NOMO-1 treated with dmso at 0.1 percent for 144 hours (cell line): ENCODE data around the gene DNASE2.
"Not testable (repeated sequence)": the region's sequence is repeated elsewhere in the genome, so short reads cannot be mapped to it uniquely, and the experiment has no call there.

Experiments used
- DNase-seq: peaks from one replicate; lab custom pipeline; 2025; ENCODE audit not compliant: unreplicated experiment; lab: John Stamatoyannopoulos, UW

DNASE2 gene, protein sequence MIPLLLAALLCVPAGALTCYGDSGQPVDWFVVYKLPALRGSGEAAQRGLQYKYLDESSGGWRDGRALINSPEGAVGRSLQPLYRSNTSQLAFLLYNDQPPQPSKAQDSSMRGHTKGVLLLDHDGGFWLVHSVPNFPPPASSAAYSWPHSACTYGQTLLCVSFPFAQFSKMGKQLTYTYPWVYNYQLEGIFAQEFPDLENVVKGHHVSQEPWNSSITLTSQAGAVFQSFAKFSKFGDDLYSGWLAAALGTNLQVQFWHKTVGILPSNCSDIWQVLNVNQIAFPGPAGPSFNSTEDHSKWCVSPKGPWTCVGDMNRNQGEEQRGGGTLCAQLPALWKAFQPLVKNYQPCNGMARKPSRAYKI

GRCh38 chr19:12881172-12881808, at the start of gene DNASE2:
Gene DNASE2 (minus strand): TSS chr19:12881449. CDS start chr19:12881375, 74 bp downstream.
- peak; percentile 93 for DNase-seq

DNA sequence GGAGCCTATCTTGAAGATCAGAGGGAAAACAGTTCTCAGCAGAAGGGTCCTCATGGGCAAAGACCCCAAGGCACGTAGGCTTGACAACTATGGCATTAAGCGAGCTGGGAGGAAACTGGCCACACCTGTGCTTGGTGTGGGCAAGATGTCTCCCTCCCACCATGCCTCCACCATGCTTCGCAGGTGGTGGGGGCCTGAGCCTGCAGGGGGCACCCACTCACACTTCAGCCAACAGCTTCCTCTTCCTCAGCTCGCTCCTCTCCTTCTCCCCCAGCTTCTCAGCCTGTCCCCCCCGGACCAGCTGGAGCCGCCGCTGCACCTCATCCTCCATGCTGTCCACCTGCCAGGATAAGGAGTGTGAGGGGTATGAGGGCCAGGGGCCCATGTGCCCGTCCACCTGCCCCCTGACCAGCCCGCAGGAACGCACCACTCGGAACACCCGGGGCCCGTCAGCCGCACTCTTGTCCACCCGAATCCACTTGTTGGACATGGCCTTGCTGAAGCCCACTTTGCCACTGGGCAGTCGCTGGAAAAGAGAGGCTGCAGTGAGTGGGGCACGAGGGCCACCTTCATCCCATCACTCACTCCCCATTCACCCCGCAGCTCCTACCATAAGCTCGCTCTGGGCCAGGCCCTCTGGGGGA, 48.9 kb upstream of the DNASE2 start:
- no peak for DNase-seq

DNA sequence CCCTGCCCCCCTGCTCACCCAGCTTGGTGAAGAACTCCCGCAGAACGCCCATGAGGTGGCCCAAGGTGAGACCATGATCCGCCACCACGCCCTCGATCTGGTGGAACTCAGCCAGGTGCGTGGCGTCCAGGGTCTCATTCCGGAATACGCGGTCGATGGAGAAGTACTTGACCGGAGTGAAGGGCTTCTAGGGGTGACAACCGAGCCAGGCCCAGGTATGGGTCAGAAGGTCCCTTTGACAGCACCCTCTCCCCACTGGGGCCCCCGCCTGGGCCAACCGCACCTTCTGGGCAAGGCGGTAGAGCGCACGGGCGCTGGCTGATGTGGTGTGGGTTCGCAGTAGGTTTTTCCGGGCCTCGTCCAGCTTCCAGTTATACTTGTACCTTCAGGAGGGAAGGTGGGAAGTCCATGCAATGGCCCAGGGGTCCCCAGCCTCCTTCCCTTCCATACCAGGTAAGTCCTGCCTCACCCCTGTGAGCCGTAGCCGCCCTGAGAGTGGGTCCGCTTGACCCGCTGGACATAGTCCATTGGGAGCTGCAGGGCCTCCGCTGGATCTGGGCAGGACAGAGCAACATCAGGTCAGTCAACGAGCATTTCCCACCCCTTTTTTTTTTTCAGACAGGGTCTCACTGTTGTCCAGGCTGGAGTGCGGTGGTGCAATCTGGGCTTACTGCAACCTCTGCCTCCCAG, 43.5 kb upstream of the DNASE2 start:
- DNase-seq: no peak

DNA sequence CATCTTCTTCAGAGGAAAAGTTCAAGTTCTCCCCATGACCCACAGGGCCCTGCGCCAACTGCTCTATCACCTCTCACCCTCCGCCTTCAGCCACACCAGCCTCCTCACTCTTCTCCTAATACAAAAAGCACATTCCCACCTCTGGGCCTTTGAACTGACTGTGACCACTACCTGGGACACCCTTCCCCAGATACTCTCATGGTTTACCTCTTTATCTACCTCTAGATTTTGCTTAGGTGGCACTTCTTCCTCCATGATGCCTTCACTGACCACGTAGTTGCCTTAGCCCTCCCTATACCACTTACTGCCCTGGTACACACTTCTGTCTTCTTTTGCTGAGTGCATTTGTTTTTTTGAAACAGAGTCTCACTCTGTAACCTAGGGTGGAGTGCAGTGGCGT, 41.7 kb upstream of the DNASE2 start:
- no peak for DNase-seq

DNA sequence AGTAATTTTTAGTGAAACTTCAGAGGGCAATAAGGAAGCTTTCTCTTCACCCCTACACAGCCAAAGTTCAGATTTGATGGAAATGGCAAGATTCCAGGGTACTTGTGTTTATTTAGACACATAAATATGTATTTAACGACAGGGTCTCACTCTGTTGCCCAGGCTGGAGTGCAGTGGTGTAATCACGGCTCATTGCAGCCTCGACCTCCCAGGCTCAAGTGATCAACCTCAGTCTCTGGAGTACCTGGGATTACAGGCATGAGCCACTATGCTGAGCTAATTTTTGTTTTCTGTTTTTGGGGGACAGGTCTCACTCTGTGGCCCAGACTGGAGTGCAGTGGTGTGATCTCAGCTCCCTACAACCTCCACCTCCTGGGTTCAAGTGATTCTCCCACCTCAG, 39.8 kb upstream of the DNASE2 start:
- DNase-seq: no peak

DNA sequence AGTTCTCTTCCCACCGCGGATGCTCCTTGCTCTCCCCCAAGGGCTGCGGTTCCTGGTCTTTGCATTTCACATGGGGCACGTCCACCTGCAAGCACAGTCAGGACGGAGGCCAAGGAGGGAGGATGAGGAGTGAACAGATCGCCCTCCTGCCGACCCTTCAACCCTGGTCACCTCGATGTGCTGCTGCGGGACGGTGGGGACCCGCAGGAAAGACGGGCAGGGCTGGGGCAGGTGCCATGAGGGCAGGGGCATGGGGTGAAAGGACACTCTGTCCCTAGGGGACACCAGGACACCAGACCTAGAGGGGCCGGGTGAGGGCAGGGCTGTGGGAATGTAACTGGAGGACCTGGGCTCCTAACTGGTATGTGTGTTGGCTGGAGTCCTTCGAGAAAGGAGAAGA, 37.0 kb upstream of the DNASE2 start:
- no peak for DNase-seq

GRCh38 chr19:12915860-12916259, 34.6 kb upstream of the DNASE2 start:
- DNase-seq: not testable (repeated sequence)

DNA sequence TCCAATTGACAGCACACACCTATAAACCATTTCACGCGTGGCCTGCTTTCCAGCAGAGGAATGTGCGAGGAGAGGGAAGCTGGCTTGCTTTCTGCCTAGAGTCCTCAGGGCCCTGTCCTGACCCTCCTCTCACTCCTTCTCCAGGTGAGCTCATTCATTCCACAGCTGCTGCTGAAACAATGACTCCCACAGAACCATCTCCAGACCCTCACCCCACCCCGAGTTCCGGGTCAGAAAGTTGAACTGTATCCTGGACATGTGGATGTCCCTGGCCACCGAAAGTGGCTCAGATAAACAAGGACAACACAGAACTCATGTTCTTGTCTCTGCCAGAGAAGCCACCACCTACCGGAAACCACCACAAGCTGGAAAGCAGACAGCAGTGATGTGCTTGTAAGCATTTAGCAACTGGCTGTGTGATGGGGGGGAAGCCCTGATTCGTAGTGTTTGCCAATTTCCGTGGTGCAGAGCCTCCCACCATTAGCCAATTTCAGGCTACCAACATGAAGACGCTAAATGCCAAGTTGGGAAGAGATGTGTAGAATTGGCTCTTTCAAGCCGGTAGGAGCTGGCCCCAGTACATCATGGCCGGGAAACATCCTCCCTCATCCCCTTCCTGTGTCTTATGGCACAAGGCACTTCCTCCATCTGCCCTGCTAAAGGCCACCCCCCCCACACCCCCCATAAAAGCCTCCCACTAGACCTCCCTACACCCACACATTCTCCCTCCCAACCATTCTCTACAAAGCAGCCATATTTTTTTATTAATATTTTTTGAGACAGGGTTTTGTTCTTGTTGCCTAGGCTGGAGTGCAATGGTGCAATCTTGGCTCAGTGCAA, 32.8 kb upstream of the DNASE2 start:
- peak; percentile 37 for DNase-seq

DNA sequence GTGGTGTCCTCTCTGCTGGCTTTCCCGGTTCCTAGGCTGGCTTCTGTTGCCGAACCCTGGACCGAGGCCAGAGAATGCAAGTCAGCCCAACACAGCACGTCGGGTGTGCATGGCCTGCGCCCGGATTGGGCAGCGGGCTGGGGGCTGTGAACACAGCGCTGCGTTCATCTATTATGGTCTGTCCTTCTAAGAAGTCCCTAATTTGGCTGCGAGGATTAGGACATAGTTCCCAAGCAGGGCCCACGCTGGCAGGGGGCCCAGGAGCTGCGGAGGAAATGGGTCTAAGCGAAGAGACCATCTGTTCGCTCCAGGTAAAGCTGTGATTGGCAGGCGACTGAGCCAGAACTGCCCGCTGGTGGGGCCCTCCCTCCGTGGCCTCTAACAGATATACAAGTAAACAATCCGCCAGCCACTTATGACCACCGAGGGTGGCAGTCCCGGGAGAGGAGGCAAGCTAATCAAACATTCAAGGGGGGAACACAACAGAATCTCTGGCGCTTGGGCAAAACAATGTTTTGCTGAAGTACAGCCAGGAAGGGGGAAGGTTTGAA, 31.8 kb upstream of the DNASE2 start:
- DNase-seq: no peak

DNA sequence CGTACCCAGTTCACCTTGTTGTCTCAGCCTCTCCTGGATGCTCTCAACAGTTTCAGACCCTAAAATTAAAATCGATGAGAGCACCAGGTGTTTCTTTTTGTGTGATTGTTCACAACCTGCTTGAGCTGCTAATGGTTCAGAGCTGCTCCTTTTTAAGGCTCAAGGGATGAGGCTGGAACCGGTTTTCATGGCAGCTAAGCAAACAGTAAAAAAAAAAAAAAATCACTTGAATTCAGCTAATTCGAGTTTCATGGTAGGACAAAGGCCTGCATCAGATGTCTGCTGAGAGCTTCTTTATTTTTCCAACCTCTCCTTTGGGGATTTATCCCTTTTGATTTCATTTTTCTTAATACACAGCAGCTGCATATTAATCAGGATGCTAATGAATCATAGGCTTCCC, 31.3 kb upstream of the DNASE2 start:
- DNase-seq: no peak

- no peak for DNase-seq
Observed at GRCh38 chr19:12907166-12907565, 25.9 kb upstream of the DNASE2 start.

GRCh38 chr19:12899891-12900518, 18.8 kb upstream of the DNASE2 start:
- DNase-seq: no peak

DNA sequence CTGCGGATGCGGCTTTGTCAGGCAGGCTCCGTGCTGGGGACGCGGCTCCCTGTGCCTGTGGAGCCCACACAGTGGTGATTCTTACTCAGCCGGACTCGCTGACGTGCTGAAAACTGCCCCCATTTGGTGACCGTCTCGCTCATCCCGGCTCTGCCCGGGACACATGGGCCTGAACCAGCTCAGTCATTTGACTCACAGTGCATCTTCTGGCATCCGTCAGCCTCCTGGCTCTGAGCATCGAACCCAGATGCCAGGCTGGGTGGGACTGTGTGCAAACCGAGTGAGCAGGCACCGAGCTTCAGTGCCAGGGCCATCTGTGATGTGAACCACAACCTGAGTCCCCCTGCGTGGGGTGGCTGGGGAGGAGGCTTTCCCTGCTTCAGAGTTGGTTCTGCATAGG, 15.2 kb upstream of the DNASE2 start:
- DNase-seq: no peak

GRCh38 chr19:12893582-12893981, 12.3 kb upstream of the DNASE2 start:
- no peak for DNase-seq

DNA sequence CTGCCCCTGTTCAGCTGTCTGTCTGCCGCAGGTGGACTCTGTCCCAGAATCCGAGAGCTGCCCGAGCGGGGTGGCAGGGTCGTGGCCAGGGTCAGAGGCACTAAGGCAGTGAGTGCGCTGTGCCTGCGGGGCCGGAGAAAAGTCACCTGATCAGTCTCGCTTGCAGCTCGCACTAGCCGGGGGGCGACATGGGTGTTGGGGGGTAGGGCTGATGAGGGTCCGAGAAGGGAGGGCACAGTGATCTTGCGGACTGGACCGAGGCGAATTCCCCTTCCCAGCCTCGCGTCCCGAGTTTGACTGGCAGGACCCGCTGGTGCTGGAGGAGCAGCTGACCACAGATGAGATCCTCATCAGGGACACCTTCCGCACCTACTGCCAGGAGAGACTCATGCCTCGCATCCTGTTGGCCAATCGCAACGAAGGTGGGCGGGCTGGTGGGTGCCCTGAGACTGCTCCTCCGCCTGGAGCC, 10.3 kb upstream of the DNASE2 start:
- DNase-seq: no peak

GRCh38 chr19:12890787-12891552, 9.7 kb upstream of the DNASE2 start, which contains the start of gene GCDH:
Gene GCDH (plus strand): TSS chr19:12891160. CDS start chr19:12891305, 145 bp downstream.
- DNase-seq: peak; percentile 99

GRCh38 chr19:12890299-12890786, 9.1 kb upstream of the DNASE2 start:
- DNase-seq: not testable (repeated sequence)

- no peak for DNase-seq
Observed at GRCh38 chr19:12888006-12888603, 6.9 kb upstream of the DNASE2 start.
